Hepatocyte (in vitro differentiated cells): Measurements from ENCODE around the gene UBE3C. TPM values are rescaled to one million over a fixed set of nuclear protein-coding genes. Genes with fewer than 3 reads are reported as not detected.

ENCODE experiments used
- DNase-seq: peaks from one replicate; pipeline ENCODE4 v3.0.0-alpha.2; 2016; ENCODE audit warnings: low spot score
- H2AFZ ChIP-seq: fragments of 200-600 bp; sonication (generic); 2 replicates; pipeline ENCODE4 v1.6.0; 2016; ENCODE audit warnings: antibody characterized with exemption, mild to moderate bottlenecking
- H3K27ac ChIP-seq: fragments of 200-600 bp; sonication (generic); 2 replicates; pipeline ENCODE4 v1.5.1; 2016; ENCODE audit warnings: mild to moderate bottlenecking
- H3K27me3 ChIP-seq: fragments of 200-600 bp; sonication (generic); 2 replicates; pipeline ENCODE4 v1.6.1; 2016
- H3K36me3 ChIP-seq: fragments of 200-600 bp; sonication (generic); replicated peaks from 2 replicates; pipeline ENCODE4 v1.5.1; 2016; ENCODE audit warnings: low read depth; ENCODE audit not compliant: insufficient read depth
- H3K4me1 ChIP-seq: fragments of 200-600 bp; sonication (generic); 2 replicates; pipeline ENCODE4 v1.5.1; 2016; ENCODE audit warnings: mild to moderate bottlenecking, moderate library complexity; ENCODE audit not compliant: insufficient read depth
- H3K4me2 ChIP-seq: fragments of 200-600 bp; sonication (generic); 2 replicates; pipeline ENCODE4 v1.6.0; 2016
- H3K4me3 ChIP-seq: fragments of 200-600 bp; sonication (generic); 2 replicates; pipeline ENCODE4 v1.5.1; 2016; ENCODE audit warnings: mild to moderate bottlenecking
- H3K79me2 ChIP-seq: fragments of 200-600 bp; sonication (generic); 2 replicates; pipeline ENCODE4 v1.6.0; 2017; ENCODE audit warnings: mild to moderate bottlenecking
- H3K9me2 ChIP-seq: fragments of 200-600 bp; sonication (generic); replicated peaks from 2 replicates; pipeline ENCODE4 v1.6.0; 2017; ENCODE audit warnings: mild to moderate bottlenecking; ENCODE audit not compliant: insufficient read depth
- H3K9me3 ChIP-seq: fragments of 200-600 bp; sonication (generic); 2 replicates; pipeline ENCODE4 v1.5.1; 2016; ENCODE audit warnings: low read depth, mild to moderate bottlenecking
- H4K20me1 ChIP-seq: fragments of 200-600 bp; sonication (generic); 2 replicates; pipeline ENCODE4 v1.6.0; 2016; ENCODE audit warnings: mild to moderate bottlenecking; ENCODE audit not compliant: insufficient read depth, poor library complexity, severe bottlenecking
- CTCF ChIP-seq: fragments of 200-600 bp; sonication (generic); IDR thresholded peaks from 2 replicates; pipeline ENCODE4 v1.5.1; 2016; ENCODE audit warnings: antibody characterized with exemption, mild to moderate bottlenecking; ENCODE audit not compliant: poor library complexity
- EZH2 ChIP-seq: fragments of 200-600 bp; sonication (generic); IDR thresholded peaks from 2 replicates; pipeline ENCODE4 v1.6.1; 2016; ENCODE audit warnings: antibody characterized with exemption, mild to moderate bottlenecking, borderline replicate concordance
- EZH2phosphoT487 ChIP-seq: fragments of 200-600 bp; sonication (generic); IDR thresholded peaks from one replicate; pipeline ENCODE4 v1.6.1; 2018; ENCODE audit warnings: antibody characterized with exemption, mild to moderate bottlenecking, low read depth, moderate library complexity; ENCODE audit not compliant: unreplicated experiment, severe bottlenecking
- WGBS: methylation state at CpG from one replicate; pipeline ENCODE4 v1.1.6; 2016; ENCODE audit warnings: low lambda C conversion rate; ENCODE audit errors: missing lambda C conversion rate; 5-methylcytosine and 5-hydroxymethylcytosine counted together
- polyA plus RNA-seq: library from polyadenylated mRNA; unstranded; fragments of >200 nt; fragmentation: Nextera tagmentation; extraction: Ambion mirVana; gene quantifications from 2 replicates; pipeline ENCODE4 v1.2.1, GENCODE V29; 2016
- total RNA-seq: library from RNA; depleted of rRNA; stranded (reverse); fragments of >200 nt; gene quantifications from 2 replicates; pipeline ENCODE4 v1.2.3, GENCODE V29; 2014

The UBE3C gene
- total and polyA plus RNA-seq, 2 experiments from 2014 or later = 24.6 to 72.6 TPM

DNA sequence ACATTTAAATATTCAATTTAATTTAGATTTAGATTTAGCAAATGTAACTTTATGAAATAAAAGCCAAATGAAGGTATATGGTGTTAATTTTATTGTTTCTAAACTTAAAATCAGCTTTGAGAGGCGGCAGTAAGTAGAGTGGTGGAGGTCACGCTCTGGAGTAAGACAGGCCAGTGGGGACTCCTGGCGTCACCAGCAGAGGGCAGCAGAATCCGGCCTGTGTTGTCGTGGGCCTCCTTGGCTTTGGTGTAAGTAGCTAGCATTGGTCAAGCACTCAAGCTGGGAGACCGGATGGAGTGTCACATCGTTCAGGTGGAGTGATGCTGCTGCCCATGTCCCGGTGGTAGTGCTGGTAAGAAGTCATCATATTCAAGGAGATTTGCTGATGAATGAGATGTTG is 99.4 kb downstream of the UBE3C start:
- peaks cover 4% of the 10 kb centered on the region for H3K79me2 ChIP-seq
- TF ChIP-seq CTCF (no peak), EZH2 (no peak), EZH2phosphoT487 (no peak)
- 97% methylated on average over 8 of the region's 8 CpGs for WGBS

DNA sequence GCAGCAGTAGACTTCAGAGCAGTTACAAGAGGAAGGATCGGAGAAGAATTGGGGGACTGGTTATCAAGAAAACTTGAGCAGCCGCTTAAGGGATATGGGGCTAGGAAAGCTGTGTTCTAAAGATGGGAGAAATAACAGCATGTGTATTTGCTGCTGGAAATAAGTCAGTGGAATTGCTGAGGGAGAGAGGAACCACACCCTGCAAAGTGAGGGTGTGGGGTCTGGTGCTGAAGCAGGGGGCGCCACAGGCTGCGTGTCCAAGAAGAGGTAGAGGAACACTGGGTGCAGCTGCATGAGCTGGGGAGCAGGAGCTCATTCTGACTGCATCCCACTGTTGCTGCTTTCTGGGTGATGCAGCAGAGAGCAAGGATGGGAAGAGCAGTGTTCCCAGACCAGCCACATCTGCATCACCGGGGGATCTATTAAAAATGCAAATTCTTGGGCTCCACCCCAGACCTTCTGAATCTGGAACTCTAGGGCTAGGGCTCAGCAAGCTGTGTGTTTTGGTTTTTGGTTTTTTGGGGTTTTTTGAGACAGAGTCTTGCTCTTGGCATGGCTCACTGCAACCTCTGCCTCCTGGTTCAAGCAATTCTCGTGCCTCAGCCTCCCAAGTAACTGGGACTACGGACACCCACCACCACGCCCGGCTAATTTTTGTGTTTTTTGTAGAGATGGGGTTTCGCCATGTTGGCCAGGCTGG is 101.0 kb downstream of the UBE3C start:
- DNase-seq = no peak
- no peaks in the 10 kb centered on the region for H3K4me1 ChIP-seq
- H3K27ac ChIP-seq = no peak overlapping the region
- no peak overlapping the region for H3K4me3 ChIP-seq
- H3K4me2 ChIP-seq = no peak overlapping the region
- H3K9me2 ChIP-seq = no peaks in the 10 kb centered on the region
- TF ChIP-seq EZH2phosphoT487 (no peak), CTCF (no peak), EZH2 (no peak)
- H2AFZ ChIP-seq = no peak overlapping the region
- H3K79me2 ChIP-seq = peaks cover 4% of the 10 kb centered on the region
- no peaks in the 10 kb centered on the region for H3K36me3 ChIP-seq
- WGBS = 96% methylated on average over 10 of the region's 10 CpGs
- no peaks in the 10 kb centered on the region for H3K27me3 ChIP-seq
- no peaks in the 10 kb centered on the region for H4K20me1 ChIP-seq
- no peaks in the 10 kb centered on the region for H3K9me3 ChIP-seq

More for the DNA sequence above, 99.4 kb downstream of the UBE3C start:
- Histone ChIP-seq H3K4me1 (no peaks in the 10 kb centered on the region), H2AFZ (no peak overlapping the region), H3K9me2 (no peaks in the 10 kb centered on the region), H3K36me3 (no peaks in the 10 kb centered on the region), H3K4me2 (no peak overlapping the region), H3K27ac (no peak overlapping the region), H3K27me3 (no peaks in the 10 kb centered on the region), H3K4me3 (no peak overlapping the region), H4K20me1 (no peaks in the 10 kb centered on the region), H3K9me3 (no peaks in the 10 kb centered on the region)
- DNase-seq = no peak

DNA sequence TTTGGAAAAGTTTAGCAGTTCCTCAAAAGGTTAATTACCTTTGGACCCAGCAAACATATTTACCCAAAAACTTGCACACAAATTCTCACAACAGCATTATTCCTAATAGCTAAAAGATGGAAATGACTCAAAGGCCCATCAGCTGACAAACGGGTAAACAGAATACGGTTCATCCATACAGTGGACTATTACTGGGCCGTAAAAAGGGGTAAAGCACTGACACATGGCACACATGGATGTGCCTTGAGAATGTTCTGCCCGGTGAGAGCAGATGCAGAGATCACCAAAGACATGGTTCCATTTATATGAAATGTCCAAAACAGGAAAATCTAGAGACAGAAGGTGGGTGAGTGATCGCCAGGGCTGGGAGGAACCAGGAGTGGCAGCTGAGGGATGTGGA is 102.9 kb downstream of the UBE3C start:
- Histone ChIP-seq H3K4me1 (no peaks in the 10 kb centered on the region), H3K9me3 (no peaks in the 10 kb centered on the region), H3K79me2 (peaks cover 2% of the 10 kb centered on the region), H2AFZ (no peak overlapping the region), H3K27ac (no peak overlapping the region), H3K4me3 (no peak overlapping the region), H3K9me2 (no peaks in the 10 kb centered on the region), H3K36me3 (no peaks in the 10 kb centered on the region), H3K4me2 (no peak overlapping the region), H4K20me1 (no peaks in the 10 kb centered on the region), H3K27me3 (no peaks in the 10 kb centered on the region)
- WGBS = 94% methylated on average over 5 of the region's 5 CpGs
- no peak for TF ChIP-seq CTCF
- TF ChIP-seq EZH2phosphoT487 = no peak
- no peak for TF ChIP-seq EZH2
- no peak for DNase-seq
